ENCODE results near the gene DIDO1.

DIDO1 gene

GRCh38 chr20:62829231-62830230 is 96.8 kb downstream of the DIDO1 start:
- TF ChIP-seq CTCF (IDR thresholded peaks at IDR 0.05) = no peak
- Histone ChIP-seq H3K4me3 (no peak overlapping the region), H3K27ac (no peak overlapping the region)
- no peak for DNase-seq (ENCODE audit: low spot score)

GRCh38 chr20:62828511-62829230 is 97.6 kb downstream of the DIDO1 start:
- H3K27ac ChIP-seq = no peak overlapping the region
- TF ChIP-seq CTCF (IDR thresholded peaks at IDR 0.05) = no peak
- H3K4me3 ChIP-seq = no peak overlapping the region
- DNase-seq (ENCODE audit: low spot score) = no peak

GRCh38 chr20:62828051-62828450 is 98.3 kb downstream of the DIDO1 start:
- DNase-seq (ENCODE audit: low spot score) = no peak
- no peak overlapping the region for H3K27ac ChIP-seq
- TF ChIP-seq CTCF (IDR thresholded peaks at IDR 0.05) = no peak
- H3K4me3 ChIP-seq = no peak overlapping the region

Measured in coronary artery (tissue), 2 donors.